Measurements from ENCODE around the gene SLC1A2.
"Not testable (repeated sequence)": the region's sequence is repeated elsewhere in the genome, so short reads cannot be mapped to it uniquely, and the experiment has no call there.

SLC1A2 gene

DNA sequence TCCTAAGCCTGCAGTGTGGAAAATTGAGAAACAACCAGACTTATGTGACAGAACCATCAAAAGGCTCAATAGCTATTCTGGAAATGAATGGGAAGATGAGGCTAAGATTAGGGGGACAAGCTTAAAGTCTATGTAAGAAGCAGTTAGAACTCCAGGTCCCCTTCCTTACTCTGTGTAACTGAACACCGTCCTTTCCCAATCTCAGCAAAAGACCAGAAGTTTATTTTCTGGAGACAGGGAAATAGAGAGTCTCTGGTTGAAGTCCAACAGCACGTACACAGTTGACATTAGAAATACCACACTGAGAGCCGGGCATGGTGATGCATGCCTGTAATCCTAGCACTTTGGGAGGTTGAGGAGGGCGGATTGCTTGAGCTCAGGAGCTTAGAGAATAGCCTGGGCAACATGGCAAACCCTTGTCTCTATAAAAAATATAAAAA is 186.4 kb downstream of the SLC1A2 start:
- H3K27ac ChIP-seq: no peak overlapping the region
- H3K4me3 ChIP-seq (ENCODE audit: low read depth, low read length): no peak overlapping the region
- TF ChIP-seq, protein P1, sequence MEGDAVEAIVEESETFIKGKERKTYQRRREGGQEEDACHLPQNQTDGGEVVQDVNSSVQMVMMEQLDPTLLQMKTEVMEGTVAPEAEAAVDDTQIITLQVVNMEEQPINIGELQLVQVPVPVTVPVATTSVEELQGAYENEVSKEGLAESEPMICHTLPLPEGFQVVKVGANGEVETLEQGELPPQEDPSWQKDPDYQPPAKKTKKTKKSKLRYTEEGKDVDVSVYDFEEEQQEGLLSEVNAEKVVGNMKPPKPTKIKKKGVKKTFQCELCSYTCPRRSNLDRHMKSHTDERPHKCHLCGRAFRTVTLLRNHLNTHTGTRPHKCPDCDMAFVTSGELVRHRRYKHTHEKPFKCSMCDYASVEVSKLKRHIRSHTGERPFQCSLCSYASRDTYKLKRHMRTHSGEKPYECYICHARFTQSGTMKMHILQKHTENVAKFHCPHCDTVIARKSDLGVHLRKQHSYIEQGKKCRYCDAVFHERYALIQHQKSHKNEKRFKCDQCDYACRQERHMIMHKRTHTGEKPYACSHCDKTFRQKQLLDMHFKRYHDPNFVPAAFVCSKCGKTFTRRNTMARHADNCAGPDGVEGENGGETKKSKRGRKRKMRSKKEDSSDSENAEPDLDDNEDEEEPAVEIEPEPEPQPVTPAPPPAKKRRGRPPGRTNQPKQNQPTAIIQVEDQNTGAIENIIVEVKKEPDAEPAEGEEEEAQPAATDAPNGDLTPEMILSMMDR (IDR thresholded peaks at IDR 0.05; ENCODE audit: low read depth, low read length, missing control alignments): no peak
- peaks cover 9% of the 10 kb centered on the region for H3K36me3 ChIP-seq (replicated peaks)
- in situ Hi-C loops (cut with HindIII; ENCODE audit: low pct_ligation_motif_present, low sequenced_read_pairs): no loop called here
- no peak for DNase-seq
- no peaks in the 10 kb centered on the region for H3K27me3 ChIP-seq (replicated peaks)

DNA sequence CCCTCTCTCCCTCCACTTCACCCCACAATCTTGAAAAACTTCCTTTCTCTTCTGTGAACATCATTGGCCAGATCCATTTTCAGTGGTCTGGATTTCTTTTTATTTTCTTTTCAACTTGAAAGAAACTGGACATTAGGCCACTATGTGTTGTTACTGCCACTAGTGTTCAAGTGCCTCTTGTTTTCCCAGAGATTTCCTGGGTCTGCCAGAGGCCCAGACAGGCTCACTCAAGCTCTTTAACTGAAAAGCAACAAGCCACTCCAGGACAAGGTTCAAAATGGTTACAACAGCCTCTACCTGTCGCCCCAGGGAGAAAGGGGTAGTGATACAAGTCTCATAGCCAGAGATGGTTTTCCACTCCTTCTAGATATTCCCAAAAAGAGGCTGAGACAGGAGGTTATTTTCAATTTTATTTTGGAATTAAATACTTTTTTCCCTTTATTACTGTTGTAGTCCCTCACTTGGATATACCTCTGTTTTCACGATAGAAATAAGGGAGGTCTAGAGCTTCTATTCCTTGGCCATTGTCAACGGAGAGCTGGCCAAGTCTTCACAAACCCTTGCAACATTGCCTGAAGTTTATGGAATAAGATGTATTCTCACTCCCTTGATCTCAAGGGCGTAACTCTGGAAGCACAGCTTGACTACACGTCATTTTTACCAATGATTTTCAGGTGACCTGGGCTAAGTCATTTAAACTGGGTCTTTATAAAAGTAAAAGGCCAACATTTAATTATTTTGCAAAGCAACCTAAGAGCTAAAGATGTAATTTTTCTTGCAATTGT is 188.1 kb downstream of the SLC1A2 start:
- H3K4me3 ChIP-seq (ENCODE audit: low read depth, low read length): no peak overlapping the region
- H3K36me3 ChIP-seq (replicated peaks): peaks cover 9% of the 10 kb centered on the region
- no peaks in the 10 kb centered on the region for H3K27me3 ChIP-seq (replicated peaks)
- no peak for DNase-seq
- in situ Hi-C loops (cut with HindIII; ENCODE audit: low pct_ligation_motif_present, low sequenced_read_pairs): no loop called here
- no peak overlapping the region for H3K27ac ChIP-seq
- TF ChIP-seq, protein P1 (IDR thresholded peaks at IDR 0.05; ENCODE audit: low read depth, low read length, missing control alignments): no peak

DNA sequence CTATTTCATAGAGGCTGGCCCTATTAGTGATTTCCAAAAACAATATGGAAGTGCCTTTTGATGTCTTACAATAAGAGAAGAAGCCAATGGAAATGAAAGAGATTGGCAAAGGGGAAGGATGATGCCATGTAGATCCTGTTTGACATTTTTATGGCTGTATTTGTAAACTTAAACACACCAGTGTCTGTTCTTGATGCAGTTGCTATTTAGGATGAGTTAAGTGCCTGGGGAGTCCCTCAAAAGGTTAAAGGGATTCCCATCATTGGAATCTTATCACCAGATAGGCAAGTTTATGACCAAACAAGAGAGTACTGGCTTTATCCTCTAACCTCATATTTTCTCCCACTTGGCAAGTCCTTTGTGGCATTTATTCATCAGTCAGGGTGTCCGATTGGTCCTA is 189.0 kb downstream of the SLC1A2 start:
- in situ Hi-C loops (cut with HindIII; ENCODE audit: low pct_ligation_motif_present, low sequenced_read_pairs): no loop called here
- TF ChIP-seq, protein P1 (IDR thresholded peaks at IDR 0.05; ENCODE audit: low read depth, low read length, missing control alignments): no peak
- Histone ChIP-seq H3K27me3 (replicated peaks) (no peaks in the 10 kb centered on the region), H3K36me3 (replicated peaks) (peaks cover 9% of the 10 kb centered on the region), H3K4me3 (ENCODE audit: low read depth, low read length) (no peak overlapping the region), H3K27ac (no peak overlapping the region)
- DNase-seq: no peak

DNA sequence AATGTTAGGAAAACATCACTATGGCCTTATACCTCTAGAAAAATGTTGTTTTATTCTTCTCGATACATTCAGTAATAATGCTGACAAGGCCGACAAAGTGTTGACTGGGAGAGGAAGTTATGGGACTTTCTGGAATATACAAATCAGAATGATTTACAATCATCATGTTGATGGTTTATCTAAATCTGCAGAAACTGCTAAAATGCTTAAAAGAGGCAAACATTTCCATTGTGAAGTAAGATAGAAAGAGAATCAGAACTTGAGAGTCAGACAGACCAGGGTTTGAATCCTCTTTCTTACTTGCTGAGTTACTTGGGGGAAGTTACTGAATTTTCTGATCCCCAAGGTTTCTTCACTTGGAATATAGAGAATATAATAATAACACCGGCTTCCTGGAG is 191.0 kb downstream of the SLC1A2 start:
- in situ Hi-C loops (cut with HindIII; ENCODE audit: low pct_ligation_motif_present, low sequenced_read_pairs): no loop called here
- Histone ChIP-seq H3K36me3 (replicated peaks) (peaks cover 13% of the 10 kb centered on the region), H3K4me3 (ENCODE audit: low read depth, low read length) (no peak overlapping the region), H3K27me3 (replicated peaks) (no peaks in the 10 kb centered on the region), H3K27ac (no peak overlapping the region)
- TF ChIP-seq, protein P1 (IDR thresholded peaks at IDR 0.05; ENCODE audit: low read depth, low read length, missing control alignments): no peak
- DNase-seq: no peak

DNA sequence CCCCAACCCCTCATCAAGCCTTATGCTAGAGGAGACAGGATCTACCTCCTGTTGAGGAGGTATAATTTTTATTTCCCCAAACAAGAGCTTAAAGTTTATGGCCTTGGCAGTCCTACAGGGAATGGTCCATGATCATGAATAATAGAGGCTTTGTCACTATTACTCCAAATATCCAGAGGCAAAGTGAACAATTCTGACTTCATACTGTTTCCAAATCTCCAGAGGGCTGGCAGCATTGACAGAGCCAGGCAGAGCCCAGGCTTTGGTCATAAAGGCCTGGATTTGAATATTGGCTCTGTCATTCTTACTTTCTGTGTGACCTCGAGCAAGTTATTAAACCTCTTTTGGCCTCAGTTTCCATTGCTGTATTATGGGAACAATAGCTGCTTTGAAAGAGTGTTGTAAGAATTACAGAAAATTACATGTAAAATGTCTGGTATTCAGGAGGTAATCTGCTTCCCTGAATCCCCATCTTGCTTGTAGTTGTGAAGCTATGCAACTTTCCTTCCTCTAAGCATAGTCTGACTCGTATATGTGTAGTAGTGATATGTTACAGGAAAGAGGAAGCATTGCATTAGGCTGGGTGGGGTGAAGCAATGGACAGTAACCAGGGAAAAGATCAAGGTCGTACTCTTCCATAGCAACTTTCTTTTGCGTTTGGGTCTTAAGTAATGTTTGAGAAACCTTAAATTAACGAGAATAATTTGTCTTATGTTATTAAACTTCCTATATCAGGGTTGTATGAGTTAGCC is 191.6 kb downstream of the SLC1A2 start:
- TF ChIP-seq, protein P1 (IDR thresholded peaks at IDR 0.05; ENCODE audit: low read depth, low read length, missing control alignments): no peak
- Histone ChIP-seq H3K27ac (no peak overlapping the region), H3K4me3 (ENCODE audit: low read depth, low read length) (no peak overlapping the region), H3K27me3 (replicated peaks) (no peaks in the 10 kb centered on the region), H3K36me3 (replicated peaks) (peaks cover 19% of the 10 kb centered on the region)
- in situ Hi-C loops (cut with HindIII; ENCODE audit: low pct_ligation_motif_present, low sequenced_read_pairs): no loop called here
- no peak for DNase-seq

DNA sequence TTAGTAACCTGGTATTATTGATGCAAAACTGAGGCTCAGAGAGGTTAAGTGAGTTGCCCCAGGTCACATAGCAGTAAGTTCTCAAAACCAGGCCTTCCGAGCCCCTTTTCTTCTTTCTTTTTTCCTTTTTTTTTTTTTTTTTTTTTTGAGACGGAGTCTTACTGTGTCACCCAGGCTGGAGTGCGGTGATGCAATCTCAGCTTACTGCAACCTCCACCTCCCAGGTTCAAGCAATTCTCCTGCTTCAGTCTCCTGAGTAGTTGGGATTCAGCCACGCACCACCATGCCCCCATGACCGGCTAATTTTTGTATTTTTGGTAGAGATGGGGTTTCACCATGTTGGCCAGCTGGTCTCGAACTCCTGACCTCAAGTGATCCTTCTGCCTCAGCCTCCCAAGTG is 192.6 kb downstream of the SLC1A2 start:
- in situ Hi-C loops (cut with HindIII; ENCODE audit: low pct_ligation_motif_present, low sequenced_read_pairs): not testable (repeated sequence)
- H3K36me3 ChIP-seq (replicated peaks): peaks cover 25% of the 10 kb centered on the region

More for the DNA sequence above, 192.6 kb downstream of the SLC1A2 start:
- not testable (repeated sequence) for H3K27me3 ChIP-seq (replicated peaks); DNase-seq; H3K27ac ChIP-seq; H3K4me3 ChIP-seq (ENCODE audit: low read depth, low read length)
